HG03139 (cell line): Measurements from ENCODE around the gene ADGRF5.
A peak's percentile ranks its signal among the peaks of the same experiment; 100 is the strongest.
"Not testable (repeated sequence)": the region's sequence is repeated elsewhere in the genome, so short reads cannot be mapped to it uniquely, and the experiment has no call there.

Experiments
- ATAC-seq: cut with Tn5 transposase; IDR thresholded peaks from one replicate; pipeline ENCODE4 v1.9.1; 2021; ENCODE audit not compliant: unreplicated experiment

Gene ADGRF5

DNA sequence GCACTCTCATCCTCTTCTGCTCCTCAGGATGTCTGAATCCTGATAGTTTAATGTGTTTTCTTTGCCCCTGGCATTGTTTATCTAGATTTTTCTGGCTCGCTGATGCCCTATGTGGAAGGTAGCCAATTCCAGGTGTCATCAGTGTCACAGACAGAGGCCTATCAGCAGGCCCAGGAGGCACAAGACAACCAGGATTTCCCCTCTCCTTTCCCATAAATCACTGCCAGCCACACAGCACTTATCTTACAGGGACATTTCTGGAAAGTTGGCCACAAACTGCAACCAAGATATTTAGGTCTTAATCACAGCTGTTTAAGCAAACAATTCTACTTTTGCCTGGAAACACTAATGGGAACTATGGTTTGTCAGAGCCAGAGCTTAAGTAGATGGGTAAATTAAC is 28.1 kb downstream of the ADGRF5 start:
- ATAC-seq = no peak

DNA sequence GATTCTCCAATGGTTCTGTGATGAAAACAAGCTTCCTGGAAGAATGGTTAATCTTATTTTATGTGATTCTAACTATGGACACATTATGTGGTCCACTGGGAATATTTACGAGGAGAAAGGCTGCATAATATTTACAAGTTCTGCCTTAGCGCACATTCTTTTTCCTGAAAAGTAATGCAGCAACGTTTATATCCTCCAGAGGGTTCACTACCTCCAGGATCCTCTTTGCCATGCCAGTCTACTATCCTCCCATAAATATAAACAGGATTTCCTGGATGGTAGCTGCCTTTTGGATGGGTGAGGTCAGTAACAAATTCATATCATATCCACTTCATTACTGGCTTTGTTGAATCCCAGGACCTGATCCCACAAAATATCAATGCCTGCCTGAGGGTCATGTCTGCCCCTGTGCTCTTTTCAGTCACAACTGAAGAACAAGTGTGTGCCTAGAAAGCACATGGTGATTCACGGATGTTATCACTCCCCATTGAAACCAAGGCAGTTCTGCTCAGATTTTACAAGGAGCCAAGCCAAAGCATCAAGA is 30.4 kb downstream of the ADGRF5 start:
- no peak for ATAC-seq

DNA sequence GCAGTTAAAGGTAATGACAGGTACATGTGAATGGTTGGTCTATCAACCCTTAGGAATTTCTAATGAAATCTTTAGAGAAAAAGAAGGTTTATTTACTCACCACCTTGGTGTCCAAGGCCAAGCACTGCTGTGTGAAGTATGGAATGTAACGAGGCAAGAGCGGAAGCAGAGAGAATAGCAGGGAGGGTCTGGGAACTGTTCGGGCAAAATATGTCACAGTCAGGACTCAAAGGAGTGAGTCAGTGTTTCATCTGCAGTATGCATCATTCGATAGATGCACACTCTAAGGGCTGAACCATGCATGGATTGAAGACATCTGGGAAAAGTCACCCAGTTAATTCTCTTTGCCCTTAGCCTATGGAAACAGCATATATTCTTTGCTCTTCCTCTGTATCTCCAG is 33.2 kb downstream of the ADGRF5 start:
- ATAC-seq = no peak

DNA sequence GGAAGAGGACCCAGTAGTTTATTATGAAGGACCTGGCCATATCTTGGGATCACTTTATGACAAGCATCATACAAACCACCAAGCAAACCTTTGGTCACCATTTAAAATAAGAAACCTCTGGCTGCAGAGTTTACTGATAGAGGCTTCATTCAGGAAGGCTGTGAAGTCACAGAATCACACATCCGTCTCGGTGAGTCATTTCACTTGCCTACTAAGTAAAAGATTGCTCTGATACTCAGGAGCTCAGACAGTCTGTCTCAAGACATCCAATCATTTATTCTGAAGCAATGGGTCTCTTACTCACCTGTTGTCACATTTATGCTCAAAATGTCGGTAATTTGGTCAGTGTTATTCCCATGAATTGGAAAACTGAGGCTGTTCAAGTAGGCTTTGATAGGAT is 33.7 kb downstream of the ADGRF5 start:
- ATAC-seq = no peak

DNA sequence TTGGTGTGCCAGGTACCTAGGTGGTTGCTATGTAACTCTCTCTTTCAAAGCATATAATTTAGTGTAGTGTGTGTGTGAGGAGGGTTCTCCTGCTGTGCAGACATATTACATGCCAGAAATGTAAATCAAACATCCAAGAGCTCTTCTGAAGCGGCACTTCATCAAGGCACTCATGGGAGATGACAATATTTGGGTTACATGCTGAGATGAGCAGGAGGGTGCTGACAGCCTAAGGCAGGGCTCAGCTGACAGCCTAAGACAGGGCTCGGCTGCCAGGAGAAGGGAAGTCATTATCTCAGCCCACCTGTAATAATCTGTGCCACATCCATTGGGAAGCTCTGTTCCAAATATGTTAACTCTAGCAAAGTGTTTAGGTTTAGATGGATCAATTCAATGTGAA is 39.1 kb downstream of the ADGRF5 start:
- ATAC-seq = no peak

DNA sequence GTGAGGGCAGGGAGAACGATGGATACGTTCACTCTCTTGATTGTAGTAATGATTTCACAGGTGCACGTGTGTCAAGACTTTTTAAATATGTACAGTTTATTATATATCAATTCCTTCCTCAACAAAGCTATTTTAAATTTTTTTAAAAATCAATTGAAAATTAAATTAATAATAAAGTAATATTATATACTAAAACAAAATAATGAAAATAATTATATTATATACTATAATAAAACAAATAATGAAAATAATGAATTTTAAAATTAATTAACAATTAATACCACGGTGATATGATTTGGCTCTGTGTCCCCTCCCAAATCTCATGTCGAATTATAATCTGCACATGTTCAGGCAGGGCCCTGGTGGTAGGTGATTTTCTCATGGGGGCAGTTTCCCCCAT is 42.7 kb downstream of the ADGRF5 start:
- no peak for ATAC-seq

DNA sequence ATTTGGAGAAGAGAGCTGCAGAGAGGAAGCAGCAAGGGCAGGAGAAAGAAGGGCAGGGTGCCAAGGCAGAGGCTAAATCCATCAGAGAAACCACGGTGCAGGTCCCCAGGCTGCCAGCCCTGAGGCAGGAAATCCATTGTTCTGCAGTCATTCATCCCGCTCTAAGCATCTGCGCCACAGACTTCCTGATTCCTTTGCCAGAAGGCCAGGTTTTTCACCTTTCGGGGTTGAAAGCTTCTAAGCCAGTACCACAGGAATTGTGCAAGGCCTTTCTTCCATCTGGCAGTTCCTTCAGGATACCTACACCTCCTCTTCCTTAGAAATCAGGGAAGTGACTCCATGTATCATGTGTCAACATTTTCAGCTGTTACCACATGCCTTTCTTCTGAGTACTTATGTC is 45.6 kb downstream of the ADGRF5 start:
- ATAC-seq = no peak

DNA sequence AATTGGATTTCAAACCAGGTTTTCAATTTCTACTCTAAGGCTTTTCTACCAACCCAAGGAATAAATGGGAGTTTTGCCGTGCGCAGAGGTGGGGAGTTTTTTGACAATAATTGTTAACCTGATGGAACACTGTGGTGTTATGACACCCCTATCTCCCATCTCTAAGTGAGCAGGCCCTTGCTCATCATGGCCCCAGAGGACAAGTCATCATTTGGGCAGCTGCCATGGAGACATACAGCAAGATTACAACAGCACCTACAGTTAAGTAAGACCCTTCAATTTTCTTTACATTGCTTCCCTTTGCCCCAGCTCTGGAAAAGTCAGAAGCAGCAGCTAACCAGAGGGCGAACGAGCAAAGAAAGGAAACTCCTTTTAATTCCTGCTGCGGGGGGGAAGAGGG is 54.3 kb downstream of the ADGRF5 start:
- no peak for ATAC-seq

DNA sequence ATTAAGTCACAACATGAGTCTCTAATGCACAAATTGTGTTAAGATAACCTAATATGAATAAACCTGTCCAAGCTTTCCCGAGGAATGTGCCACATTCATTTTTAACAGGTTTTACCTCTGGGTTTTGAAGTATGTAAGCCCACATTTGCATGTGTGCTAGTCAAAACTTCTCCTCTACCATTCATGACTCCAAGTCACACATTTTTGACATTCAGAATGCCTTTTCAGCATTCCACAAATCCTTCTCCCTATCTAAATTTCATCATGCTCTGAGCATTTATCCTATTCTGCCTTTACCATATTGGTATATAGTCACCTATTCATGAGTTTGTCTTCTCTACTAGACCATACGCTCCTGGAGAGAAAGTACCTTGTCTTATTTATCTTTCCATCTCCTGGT is 56.5 kb downstream of the ADGRF5 start:
- no peak for ATAC-seq

DNA sequence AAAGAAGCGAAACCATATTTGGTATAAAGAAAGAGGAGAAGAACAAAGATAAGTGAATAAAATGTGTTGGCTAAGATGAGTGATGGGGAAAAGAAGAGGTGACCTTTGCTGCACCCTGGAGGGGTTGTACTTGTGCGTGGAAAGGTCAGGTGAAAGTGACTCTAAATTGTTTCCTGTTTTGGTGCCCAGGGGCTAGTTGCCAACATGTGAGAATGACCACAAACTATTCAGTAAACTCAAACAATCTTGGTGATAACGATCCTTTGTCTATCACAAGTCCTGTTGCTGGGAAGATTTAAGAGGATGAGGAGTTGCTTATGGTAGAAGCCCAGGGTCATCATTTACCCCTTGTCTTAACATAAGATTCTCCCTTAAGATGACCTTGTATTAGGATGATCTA is 57.9 kb downstream of the ADGRF5 start:
- ATAC-seq = no peak

DNA sequence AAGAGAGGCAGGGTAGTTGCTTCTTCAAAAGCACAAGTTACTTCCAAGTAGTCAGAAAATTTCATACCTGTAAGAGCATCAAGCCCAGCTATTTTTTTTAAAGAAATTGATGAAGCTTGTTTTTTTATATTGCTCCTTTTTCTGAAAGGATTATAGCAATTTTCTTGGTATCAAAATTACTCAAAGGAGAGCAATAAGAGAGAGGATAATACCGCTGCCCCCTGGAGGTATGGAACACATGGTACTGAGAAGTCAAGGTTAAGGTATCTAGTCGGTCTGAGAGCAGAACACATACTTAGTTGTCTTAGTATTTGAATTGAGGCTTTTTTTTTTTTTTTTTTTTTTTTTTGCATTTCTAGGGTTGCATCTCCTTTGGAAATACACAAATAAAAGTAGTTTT is 59.4 kb downstream of the ADGRF5 start:
- ATAC-seq = no peak

DNA sequence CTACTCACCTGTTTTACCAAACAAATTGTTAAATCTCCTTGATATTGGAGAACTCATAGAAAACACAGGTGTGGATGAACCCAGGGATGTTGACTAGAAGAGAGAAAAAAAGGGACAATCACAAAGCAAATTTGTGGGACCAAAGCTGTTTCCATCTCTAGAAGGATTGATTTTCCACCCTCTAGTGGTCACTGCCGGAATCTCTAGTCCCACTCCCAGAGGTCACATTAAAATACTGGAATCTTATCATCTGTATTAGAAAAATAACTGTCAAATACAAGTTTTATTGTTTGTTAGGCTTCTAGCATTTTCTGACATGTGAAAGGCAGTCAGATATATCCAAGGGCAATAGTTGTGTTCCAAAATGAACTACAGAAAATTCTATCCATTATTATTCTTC is 65.8 kb downstream of the ADGRF5 start:
- not testable (repeated sequence) for ATAC-seq

DNA sequence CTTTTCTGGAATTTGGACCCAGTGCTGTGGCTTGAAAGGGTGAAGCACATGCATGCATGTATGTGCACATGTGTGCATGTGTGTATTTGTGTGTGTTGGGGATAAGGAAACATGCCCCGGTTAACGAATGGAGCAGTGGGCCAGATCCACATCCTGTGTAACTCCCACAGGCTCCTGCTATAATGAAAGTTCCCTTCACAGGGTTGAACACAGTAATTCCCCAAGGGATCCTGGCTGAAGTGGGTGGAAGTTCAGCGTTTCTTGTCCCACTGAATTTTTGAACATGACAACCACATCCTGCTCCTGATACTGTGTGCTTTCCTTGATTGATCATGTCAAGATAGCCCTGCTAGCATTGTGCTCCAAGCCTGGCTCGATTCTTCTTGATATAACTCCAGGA is 70.2 kb downstream of the ADGRF5 start:
- not testable (repeated sequence) for ATAC-seq

DNA sequence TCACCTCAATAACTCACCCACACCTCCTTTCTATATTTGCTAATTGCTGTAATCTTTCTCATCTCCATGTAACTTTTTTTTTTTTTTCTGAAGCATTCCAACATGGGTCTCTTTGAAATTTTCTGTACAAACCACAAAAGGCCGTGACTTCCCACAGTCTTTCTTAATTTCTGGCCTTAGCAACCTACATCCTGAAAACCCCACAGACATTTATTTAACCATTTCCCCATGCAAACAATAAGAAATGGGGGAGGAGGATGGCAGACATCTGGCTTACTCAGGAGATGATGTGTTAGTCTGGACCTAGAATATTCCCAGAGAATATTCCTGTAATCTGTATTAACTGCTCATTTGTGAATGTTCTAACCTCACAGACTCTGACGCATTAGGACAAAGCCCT is 70.9 kb downstream of the ADGRF5 start:
- no peak for ATAC-seq

DNA sequence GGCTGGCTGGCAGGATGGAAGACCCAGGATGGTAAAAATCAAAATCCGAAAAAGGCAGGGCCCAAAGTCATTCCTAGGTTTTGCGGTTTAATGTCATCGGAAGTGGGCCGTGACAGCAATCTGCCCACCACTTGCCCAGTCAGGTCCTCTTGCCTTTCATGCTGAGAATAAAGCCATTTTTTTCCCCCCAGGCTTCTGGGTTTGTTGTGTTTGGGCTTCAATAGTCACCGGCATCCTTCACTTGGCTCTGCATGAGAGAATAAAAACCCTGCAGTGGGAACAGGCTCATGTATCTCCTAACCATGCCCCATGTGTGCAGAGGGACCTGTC is 72.4 kb downstream of the ADGRF5 start:
- no peak for ATAC-seq

DNA sequence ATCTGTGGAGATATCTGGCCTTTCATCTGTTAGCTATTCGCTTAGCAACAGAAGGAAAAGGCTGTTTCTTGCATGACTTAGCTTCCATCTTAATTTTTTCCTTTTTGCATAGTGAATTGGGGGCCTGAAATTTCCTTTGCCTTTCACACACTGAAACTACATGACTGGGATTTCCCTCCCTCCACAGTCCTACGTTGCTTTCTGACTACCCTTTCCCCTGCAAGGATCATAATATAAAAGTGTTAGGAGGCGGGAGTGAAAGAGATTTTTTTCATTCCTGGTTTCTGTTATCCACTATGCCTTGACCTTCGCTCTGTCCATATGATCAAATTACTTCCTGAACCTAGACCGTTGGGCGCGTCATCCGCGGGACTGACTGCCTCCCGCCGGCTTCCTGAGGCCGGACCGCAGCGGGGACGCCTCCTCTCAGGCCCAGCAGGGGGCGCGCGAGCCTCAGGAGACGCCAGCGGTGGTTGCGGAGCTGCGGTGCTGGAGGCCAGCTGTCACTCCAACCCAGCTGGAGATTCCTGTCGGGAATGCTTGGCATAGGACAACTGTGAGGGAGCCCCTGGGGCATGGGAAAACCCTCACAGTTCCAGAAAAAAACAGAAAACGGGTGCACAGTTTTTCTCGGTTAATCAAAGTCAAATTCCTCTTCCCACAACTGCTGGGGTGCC is 72.9 kb downstream of the ADGRF5 start:
- peak; percentile 90 for ATAC-seq

DNA sequence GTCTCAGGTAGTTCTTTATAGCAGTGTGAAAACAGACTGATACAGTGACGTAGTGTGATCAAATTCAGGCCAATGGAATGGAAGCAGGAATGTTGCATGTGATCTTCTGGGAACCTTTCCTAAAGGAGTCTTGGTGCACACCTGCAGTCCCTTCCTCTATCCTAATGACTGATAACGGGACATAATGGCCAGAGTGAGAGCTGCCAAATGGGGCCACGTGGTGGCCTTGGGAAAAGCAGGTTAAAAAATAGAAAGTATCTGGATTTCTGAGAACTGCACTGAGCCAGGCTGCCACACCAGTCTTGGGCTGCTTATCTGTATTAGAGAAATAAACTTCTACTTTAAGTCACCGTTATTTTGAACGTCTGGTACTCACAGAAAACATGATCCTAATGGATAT is 76.6 kb downstream of the ADGRF5 start:
- no peak for ATAC-seq

DNA sequence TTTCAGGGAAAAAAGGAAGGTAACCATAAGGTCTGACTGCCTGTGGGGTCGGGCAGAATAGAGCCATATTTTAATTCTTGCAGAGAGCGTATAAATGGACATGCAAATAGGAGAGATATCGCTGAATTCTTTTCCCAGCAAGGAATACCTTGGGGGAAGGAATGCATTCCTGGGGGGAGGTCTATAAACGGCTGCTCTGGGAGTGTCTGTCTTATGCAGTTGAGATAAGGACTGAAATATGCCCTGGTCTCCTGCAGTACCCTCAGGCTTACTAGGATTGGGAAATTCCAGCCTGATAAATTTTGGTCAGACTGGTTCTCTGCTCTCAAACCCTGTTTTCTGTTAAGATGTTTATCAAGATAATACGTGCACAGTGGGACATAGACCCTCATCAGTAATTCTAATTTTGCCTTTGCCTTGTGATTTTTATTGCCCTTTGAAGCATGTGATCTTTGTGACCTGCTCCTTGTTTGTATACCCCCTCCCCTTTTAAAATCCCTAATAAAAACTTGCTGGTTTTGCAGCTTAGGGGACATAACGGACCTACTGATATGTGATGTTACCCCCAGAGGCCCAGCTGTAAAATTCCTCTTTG is 79.4 kb downstream of the ADGRF5 start:
- ATAC-seq = not testable (repeated sequence)

DNA sequence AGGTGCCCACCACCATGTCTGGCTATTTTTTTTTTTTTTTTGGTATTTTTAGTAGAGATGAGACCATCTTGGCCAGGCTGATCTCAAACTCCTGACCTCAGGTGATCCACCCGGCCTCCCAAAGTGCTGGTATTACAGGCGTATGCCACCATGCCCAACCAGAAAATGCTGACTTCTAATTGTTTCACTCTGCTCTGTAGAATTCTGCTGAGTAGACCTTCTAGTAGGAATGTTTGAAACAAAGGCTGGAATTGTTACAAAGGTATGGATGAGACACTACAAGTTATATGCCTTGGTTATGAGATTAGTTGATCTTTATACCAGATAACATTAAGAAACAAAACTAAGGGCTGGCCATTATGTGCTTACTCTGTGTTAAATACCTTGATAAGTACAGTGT is 83.7 kb downstream of the ADGRF5 start:
- no peak for ATAC-seq

DNA sequence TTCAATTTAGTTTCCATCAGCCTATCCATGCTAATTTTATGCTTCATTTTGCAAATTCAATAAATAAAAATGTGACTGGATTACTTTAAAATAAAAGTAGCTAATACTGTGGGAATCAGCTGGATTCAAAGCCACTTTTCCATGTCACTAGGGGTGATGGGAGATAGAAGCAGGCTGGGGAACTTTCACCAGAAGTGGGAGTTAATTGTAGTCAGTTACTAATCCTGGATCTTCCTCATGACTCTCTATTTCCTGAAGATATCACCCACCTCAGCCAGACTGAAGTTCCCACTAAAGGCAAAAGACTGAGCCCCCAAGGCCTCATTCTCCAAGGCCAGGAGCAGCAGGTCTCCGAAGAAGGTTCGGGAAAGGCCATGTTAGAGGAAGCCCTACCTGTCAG is 86.7 kb downstream of the ADGRF5 start:
- ATAC-seq = not testable (repeated sequence)

DNA sequence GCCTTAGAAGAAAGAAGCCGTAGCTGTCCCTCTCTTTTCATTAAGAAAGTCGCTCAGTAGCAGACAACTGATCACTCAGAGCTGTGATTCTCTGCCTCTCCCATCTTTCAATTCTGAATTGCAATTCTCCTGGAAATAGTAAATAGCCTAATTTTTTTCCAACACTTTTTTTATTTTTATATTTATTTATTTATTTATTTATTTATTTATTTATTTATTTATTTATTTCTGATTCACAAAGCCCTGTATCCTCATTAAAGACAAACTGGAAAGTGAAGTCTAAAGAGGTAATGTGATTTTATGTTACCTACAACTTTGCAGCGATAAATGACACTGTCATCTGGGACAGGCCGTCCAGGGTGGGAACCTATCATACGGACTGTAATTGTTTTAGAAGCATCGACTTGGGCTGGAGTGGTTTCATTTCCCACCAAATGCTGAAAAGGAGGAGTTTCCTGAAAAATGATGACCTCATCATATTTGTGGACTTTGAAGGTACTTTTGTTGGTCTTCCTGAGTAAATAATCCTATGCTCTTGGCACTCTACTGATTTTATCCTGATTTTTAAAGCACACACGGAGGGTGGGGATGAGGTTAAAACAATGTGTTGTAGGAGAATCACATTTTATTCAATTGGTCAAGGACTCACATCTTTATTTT is 87.4 kb downstream of the ADGRF5 start:
- ATAC-seq = not testable (repeated sequence)

DNA sequence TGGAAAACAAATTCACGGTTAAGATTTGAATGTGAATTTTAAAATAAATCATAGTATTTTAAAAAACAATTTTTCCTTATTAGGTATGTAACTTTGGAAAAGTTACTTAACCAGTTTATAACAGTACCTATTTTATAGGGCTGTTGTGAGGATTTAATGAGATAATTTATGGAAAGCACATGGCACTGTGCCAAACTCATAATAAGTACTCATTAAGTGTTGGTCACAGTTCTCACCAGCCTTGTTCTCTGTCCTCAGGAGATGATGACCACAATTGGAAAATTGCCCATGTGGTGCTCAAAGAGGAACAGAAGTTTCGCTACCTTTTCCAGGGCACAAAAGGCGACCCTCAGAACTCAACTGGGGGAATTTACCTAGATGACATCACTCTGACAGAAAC is 88.9 kb downstream of the ADGRF5 start:
- ATAC-seq = no peak
